ENCODE measurements around the gene CCDC77.

CCDC77 gene

GRCh38 chr12:386651-387050, 14.8 kb upstream of the CCDC77 start:
- DNase-seq (ENCODE audit: low read depth) = no peak
- no peak for TF ChIP-seq CTCF (IDR thresholded peaks at IDR 0.05; ENCODE audit: control insufficient read depth, insufficient read depth, low read depth, low read length, missing control alignments)
- H3K4me3 ChIP-seq (ENCODE audit: control insufficient read depth, low read depth, low read length) = peak overlapping the region; percentile 7; the same call in 1 of the 2 replicates

GRCh38 chr12:388012-388411, 13.4 kb upstream of the CCDC77 start:
- DNase-seq (ENCODE audit: low read depth) = no peak
- TF ChIP-seq CTCF (IDR thresholded peaks at IDR 0.05; ENCODE audit: control insufficient read depth, insufficient read depth, low read depth, low read length, missing control alignments) = no peak
- peak overlapping the region; percentile 83 for H3K4me3 ChIP-seq (ENCODE audit: control insufficient read depth, low read depth, low read length)

DNA sequence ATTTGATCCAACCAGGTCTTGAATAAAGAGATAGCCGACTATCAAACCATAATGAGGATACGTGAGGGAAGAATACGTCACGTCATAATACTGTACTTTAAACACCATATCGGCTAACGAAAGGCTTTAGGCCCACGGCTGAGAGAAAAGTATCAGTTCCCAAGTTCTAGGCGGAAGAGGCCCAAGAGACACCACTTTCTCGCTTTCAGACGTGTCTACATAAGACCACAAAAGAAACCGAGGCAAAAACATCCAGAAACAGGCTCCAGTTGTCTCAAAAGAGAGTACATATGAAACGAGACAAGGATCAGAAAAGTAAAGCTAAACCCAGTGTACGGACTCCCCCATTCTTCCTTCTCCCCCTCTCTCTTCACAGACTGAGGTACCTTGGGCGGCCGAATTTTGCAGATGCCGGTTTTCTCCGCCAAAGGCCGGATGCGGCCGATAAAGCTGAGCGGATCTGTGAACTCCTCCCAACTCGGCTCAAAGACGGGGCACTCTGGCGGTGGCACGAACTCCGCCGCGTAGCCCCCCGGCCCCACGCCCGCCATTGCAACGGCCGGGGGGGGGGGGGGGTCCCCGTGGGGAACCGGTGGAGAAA, 12.8 kb upstream of the CCDC77 start:
- DNase-seq (ENCODE audit: low read depth) = no peak
- peak overlapping the region; percentile 83 for H3K4me3 ChIP-seq (ENCODE audit: control insufficient read depth, low read depth, low read length)
- TF ChIP-seq CTCF (IDR thresholded peaks at IDR 0.05; ENCODE audit: control insufficient read depth, insufficient read depth, low read depth, low read length, missing control alignments) = no peak

- peak; percentile 90 for DNase-seq (ENCODE audit: low read depth)
- peak; percentile 5 for TF ChIP-seq CTCF (IDR thresholded peaks at IDR 0.05; ENCODE audit: control insufficient read depth, insufficient read depth, low read depth, low read length, missing control alignments)
- H3K4me3 ChIP-seq (ENCODE audit: control insufficient read depth, low read depth, low read length) = peak within 1 kb of the TSS; percentile 83
These were observed 12.0 kb upstream of the CCDC77 start, which contains the start of gene KDM5A for GRCh38 chr12:389142-390096. Gene KDM5A, minus strand, starts transcription at chr12:389320. Its CDS starts 229 bp downstream, at chr12:389091.

GRCh38 chr12:400828-401227, 616 bp upstream of the CCDC77 start:
- DNase-seq (ENCODE audit: low read depth) = no peak
- no peak for TF ChIP-seq CTCF (IDR thresholded peaks at IDR 0.05; ENCODE audit: control insufficient read depth, insufficient read depth, low read depth, low read length, missing control alignments)
- H3K4me3 ChIP-seq (ENCODE audit: control insufficient read depth, low read depth, low read length) = peak overlapping the region; percentile 79

GRCh38 chr12:402029-402389, 565 bp downstream of the CCDC77 start:
- no peak for DNase-seq (ENCODE audit: low read depth)
- peak overlapping the region; percentile 79 for H3K4me3 ChIP-seq (ENCODE audit: control insufficient read depth, low read depth, low read length)
- TF ChIP-seq CTCF (IDR thresholded peaks at IDR 0.05; ENCODE audit: control insufficient read depth, insufficient read depth, low read depth, low read length, missing control alignments) = peak; percentile 25
